HG03159 (cell line): ENCODE data around the gene UACA.
"Not testable (repeated sequence)": the region's sequence is repeated elsewhere in the genome, so short reads cannot be mapped to it uniquely, and the experiment has no call there.

Source experiments
- ATAC-seq: cut with Tn5 transposase; IDR thresholded peaks from one replicate; pipeline ENCODE4 v1.9.1; 2021; ENCODE audit warnings: mild to moderate bottlenecking, moderate library complexity; ENCODE audit not compliant: unreplicated experiment

Gene UACA

GRCh38 chr15:70672081-70672480, 91.3 kb downstream of the UACA start:
- no peak for ATAC-seq

GRCh38 chr15:70670680-70671079, 92.7 kb downstream of the UACA start:
- ATAC-seq: no peak

- no peak for ATAC-seq
These were observed 93.2 kb downstream of the UACA start for GRCh38 chr15:70669966-70670658.

- no peak for ATAC-seq
These were observed 94.3 kb downstream of the UACA start for GRCh38 chr15:70669006-70669602.

- ATAC-seq: no peak
These were observed 97.8 kb downstream of the UACA start for GRCh38 chr15:70665599-70665998.

GRCh38 chr15:70664494-70664893, 98.9 kb downstream of the UACA start:
- ATAC-seq: no peak

- ATAC-seq: not testable (repeated sequence)
These were observed 100.3 kb downstream of the UACA start for GRCh38 chr15:70663069-70663468.

- no peak for ATAC-seq
These were observed 103.7 kb downstream of the UACA start for GRCh38 chr15:70659662-70660061.

GRCh38 chr15:70658641-70659040, 104.7 kb downstream of the UACA start:
- ATAC-seq: no peak

- no peak for ATAC-seq
These were observed 109.9 kb downstream of the UACA start for GRCh38 chr15:70653426-70653825.

GRCh38 chr15:70652341-70652740, 111.0 kb downstream of the UACA start:
- no peak for ATAC-seq

GRCh38 chr15:70651303-70651845, 112.0 kb downstream of the UACA start:
- no peak for ATAC-seq

- no peak for ATAC-seq
These were observed 112.6 kb downstream of the UACA start for GRCh38 chr15:70650567-70651302.

GRCh38 chr15:70647396-70647795, 116.0 kb downstream of the UACA start:
- ATAC-seq: no peak

- no peak for ATAC-seq
These were observed 117.2 kb downstream of the UACA start for GRCh38 chr15:70646169-70646568.

- no peak for ATAC-seq
These were observed 119.6 kb downstream of the UACA start for GRCh38 chr15:70643783-70644125.

GRCh38 chr15:70643106-70643782, 120.1 kb downstream of the UACA start:
- ATAC-seq: no peak

- no peak for ATAC-seq
These were observed 126.7 kb downstream of the UACA start for GRCh38 chr15:70636540-70637165.

- ATAC-seq: no peak
These were observed 127.5 kb downstream of the UACA start for GRCh38 chr15:70635895-70636294.

- no peak for ATAC-seq
These were observed 129.4 kb downstream of the UACA start for GRCh38 chr15:70633991-70634390.
